Measurements from ENCODE around the gene LGSN.
"Not testable (repeated sequence)": the region's sequence is repeated elsewhere in the genome, so short reads cannot be mapped to it uniquely, and the experiment has no call there.

The LGSN gene

GRCh38 chr6:63333440-63333839 is 13.7 kb upstream of the LGSN start:
- POLR2A ChIA-PET = no interaction called here
- CTCF ChIA-PET = no interaction called here
- no peak overlapping the region for H3K4me3 ChIP-seq (ENCODE audit: low read depth, low read length)
- no peak for TF ChIP-seq CTCF (IDR thresholded peaks at IDR 0.05; ENCODE audit: insufficient read depth, low read length, missing control alignments)
- no peak for DNase-seq (ENCODE audit: low read depth, low spot score)

- CTCF ChIA-PET; DNase-seq (ENCODE audit: low read depth, low spot score); POLR2A ChIA-PET; H3K4me3 ChIP-seq (ENCODE audit: low read depth, low read length): not testable (repeated sequence)
These were observed 6.8 kb upstream of the LGSN start for GRCh38 chr6:63326630-63327029.

- no peak overlapping the region for H3K4me3 ChIP-seq (ENCODE audit: low read depth, low read length)
- POLR2A ChIA-PET = no interaction called here
- DNase-seq (ENCODE audit: low read depth, low spot score) = no peak
- TF ChIP-seq CTCF (IDR thresholded peaks at IDR 0.05; ENCODE audit: insufficient read depth, low read length, missing control alignments) = no peak
- CTCF ChIA-PET = interaction anchor here (0.9 kb wide), 1 partner anchor 19 kb away, joined by 3 read pairs; no protein-coding TSS in a partner anchor
These were observed 3.2 kb upstream of the LGSN start for GRCh38 chr6:63322981-63323380.

- DNase-seq (ENCODE audit: low read depth, low spot score) = no peak
- POLR2A ChIA-PET = no interaction called here
- no peak for TF ChIP-seq CTCF (IDR thresholded peaks at IDR 0.05; ENCODE audit: insufficient read depth, low read length, missing control alignments)
- CTCF ChIA-PET = no interaction called here
- no peak overlapping the region for H3K4me3 ChIP-seq (ENCODE audit: low read depth, low read length)
These were observed 2.0 kb upstream of the LGSN start for GRCh38 chr6:63321821-63322220.

GRCh38 chr6:63317641-63318040 is 2.1 kb downstream of the LGSN start:
- CTCF ChIA-PET = interaction anchor here (0.7 to 2.4 kb wide), 2 partner anchors 10 to 485 kb away, joined by 3 to 10 read pairs; no protein-coding TSS in a partner anchor
- no peak for DNase-seq (ENCODE audit: low read depth, low spot score)
- POLR2A ChIA-PET = no interaction called here

GRCh38 chr6:63316113-63316512 is 3.7 kb downstream of the LGSN start:
- TF ChIP-seq CTCF (IDR thresholded peaks at IDR 0.05; ENCODE audit: insufficient read depth, low read length, missing control alignments) = no peak
- ChIA-PET POLR2A (no interaction called here), CTCF (interaction anchor here (1.3 kb wide), 1 partner anchor 9 kb away, joined by 5 read pairs; no protein-coding TSS in a partner anchor)
- no peak for DNase-seq (ENCODE audit: low read depth, low spot score)
- no peak overlapping the region for H3K4me3 ChIP-seq (ENCODE audit: low read depth, low read length)

More at GRCh38 chr6:63317641-63318040, 2.1 kb downstream of the LGSN start:
- H3K4me3 ChIP-seq (ENCODE audit: low read depth, low read length) = no peak overlapping the region
- TF ChIP-seq CTCF (IDR thresholded peaks at IDR 0.05; ENCODE audit: insufficient read depth, low read length, missing control alignments) = no peak

GRCh38 chr6:63313111-63313510 is 6.7 kb downstream of the LGSN start:
- CTCF ChIA-PET = interaction anchor here (1.1 kb wide), 1 partner anchor 502 kb away, joined by 4 read pairs; no protein-coding TSS in a partner anchor
- POLR2A ChIA-PET = no interaction called here

More at GRCh38 chr6:63313111-63313510, 6.7 kb downstream of the LGSN start:
- H3K4me3 ChIP-seq (ENCODE audit: low read depth, low read length) = no peak overlapping the region
- no peak for TF ChIP-seq CTCF (IDR thresholded peaks at IDR 0.05; ENCODE audit: insufficient read depth, low read length, missing control alignments)
- DNase-seq (ENCODE audit: low read depth, low spot score) = no peak
